GM12873 (cell line): Measurements from ENCODE around the gene IL17REL.

Experiments used
- CTCF ChIP-seq: IDR thresholded peaks from 2 replicates; pipeline ENCODE4 v1.5.1; 2012; ENCODE audit warnings: low read depth, mild to moderate bottlenecking, moderate library complexity, low read length, control low read depth; ENCODE audit not compliant: insufficient read depth; ENCODE audit errors: missing control alignments

IL17REL gene

GRCh38 chr22:50034126-50035081, 21.8 kb upstream of the IL17REL start:
- no peak for TF ChIP-seq CTCF

- TF ChIP-seq CTCF = no peak
Measured at GRCh38 chr22:50032941-50033601, 20.5 kb upstream of the IL17REL start.

- no peak for TF ChIP-seq CTCF
Measured at GRCh38 chr22:50032109-50032871, 19.7 kb upstream of the IL17REL start.

GRCh38 chr22:50031189-50032091, 18.9 kb upstream of the IL17REL start:
- no peak for TF ChIP-seq CTCF

GRCh38 chr22:50030297-50031188, 18.0 kb upstream of the IL17REL start:
- TF ChIP-seq CTCF = peak; percentile 86
